ENCODE data around the gene SHCBP1L.

Gene SHCBP1L

DNA sequence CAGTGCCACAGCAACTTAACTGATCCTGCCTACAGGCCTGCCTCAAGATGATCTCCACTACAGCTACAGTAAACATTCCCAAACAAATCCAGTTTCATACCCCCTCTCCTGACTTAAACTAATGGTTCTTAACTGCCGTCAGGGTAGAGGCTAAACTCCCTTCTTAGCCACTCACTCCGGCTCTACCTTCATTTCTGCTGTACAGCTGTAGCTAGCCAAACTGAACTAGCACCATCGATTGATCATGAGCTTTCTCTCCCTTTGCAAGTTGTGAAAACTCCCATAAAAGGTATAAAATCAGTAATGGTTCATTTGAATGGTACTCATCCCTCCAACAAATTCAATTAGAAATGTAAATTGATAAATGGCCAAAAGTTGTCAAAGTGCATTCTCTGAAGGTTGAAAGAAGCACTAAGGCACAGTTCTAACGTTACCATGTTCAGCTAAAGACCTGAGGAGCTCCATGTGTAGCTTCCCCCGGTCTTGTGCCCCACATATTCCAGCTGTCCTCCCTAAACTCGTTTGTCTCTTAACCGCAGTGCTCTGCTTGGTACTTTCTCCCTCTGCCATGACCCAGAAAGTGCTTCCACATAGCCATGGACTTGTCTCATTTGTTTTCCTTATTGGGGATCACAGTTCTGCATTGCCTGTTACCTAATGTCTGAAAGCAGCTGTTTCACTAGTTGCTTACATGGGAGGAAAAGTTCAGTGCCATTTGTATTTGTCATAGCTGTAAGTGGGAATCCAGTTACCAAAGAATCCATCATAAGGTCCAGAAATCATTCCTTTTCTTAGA lies 64.0 kb downstream of the SHCBP1L start:
- no peak for DNase-seq

DNA sequence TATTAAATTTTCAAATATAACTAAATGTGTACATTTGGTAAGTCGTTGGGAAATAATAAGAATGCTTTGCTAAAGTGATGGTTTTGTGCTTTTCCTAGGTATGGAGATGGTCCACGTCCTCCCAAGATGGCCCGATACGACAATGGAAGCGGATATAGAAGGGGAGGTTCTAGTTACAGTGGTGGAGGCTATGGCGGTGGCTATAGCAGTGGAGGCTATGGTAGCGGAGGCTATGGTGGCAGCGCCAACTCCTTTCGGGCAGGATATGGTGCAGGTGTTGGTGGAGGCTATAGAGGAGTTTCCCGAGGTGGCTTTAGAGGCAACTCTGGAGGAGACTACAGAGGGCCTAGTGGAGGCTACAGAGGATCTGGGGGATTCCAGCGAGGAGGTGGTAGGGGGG lies 66.0 kb downstream of the SHCBP1L start:
- DNase-seq = no peak

DNA sequence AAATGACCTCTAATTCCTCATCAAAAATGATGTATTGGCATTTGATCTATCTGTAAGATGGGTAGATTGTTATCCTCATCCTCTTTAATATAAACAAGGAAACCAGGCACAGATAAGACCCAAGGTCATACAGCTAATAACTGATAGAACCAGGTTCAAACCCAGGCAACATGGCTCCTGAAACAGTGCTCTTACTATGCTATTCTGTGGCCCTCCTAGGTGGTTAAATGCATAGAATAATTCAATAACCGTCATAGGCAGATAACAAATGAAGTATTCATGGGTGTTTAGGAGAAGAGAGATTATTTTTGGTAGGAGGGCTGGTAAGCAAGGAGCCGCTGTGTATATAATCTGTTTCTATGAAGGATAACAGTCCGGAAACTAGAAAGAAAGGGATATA lies 67.4 kb downstream of the SHCBP1L start:
- DNase-seq = no peak

DNA sequence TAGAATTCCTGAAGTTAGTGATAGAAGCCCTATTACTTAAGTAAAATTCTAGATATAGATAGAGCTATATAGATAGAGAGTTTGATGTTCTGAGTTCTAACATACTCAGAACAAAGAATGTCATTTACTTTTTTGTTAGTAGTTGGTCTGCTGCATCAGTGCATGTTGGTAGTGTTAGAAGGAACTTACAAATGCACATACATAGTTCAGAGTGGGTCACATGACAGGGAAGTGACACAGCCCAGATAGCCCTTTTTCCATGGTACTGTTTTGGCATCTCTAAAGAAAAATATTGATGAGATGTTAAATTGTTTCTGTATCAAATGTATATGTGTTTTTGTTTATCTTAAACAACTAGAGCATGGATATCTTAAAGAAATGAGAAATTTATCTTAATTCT lies 68.1 kb downstream of the SHCBP1L start:
- DNase-seq = no peak

DNA sequence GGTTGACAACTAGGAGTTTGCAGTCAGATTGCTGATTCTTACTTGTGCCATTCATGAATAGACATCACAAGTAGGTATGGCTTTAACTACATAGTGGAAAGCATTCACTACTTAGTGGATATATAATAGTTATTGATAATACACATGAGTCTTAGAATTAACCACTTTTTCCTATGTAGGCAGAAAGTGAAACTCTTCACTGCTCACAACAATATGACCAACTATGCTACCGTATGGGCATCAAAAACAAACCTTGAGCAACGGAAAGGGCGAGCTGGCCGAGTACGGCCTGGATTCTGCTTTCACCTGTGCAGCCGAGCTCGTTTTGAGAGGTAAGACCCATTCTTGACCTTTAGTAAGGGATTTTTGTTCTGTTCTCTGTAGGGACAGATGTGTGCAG lies 75.1 kb downstream of the SHCBP1L start:
- DNase-seq = no peak

DNA sequence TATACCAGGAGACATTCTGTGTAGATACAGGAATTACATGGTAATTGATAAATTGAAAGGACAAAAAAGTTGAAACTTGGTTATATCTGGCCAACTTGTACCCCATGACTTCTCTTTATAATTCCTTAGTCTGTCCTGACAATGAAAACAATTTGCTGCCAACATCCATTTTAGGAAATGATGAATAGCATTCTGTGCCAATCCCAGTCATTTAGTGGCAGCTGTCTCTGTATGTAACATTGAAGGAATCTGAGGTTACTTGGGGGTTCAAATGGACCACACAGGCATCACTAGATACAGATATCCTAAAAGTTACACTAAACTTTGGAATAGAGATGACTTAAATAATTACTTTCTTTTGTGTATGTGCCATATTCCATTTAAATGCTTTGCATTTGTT lies 75.6 kb downstream of the SHCBP1L start:
- no peak for DNase-seq

DNA sequence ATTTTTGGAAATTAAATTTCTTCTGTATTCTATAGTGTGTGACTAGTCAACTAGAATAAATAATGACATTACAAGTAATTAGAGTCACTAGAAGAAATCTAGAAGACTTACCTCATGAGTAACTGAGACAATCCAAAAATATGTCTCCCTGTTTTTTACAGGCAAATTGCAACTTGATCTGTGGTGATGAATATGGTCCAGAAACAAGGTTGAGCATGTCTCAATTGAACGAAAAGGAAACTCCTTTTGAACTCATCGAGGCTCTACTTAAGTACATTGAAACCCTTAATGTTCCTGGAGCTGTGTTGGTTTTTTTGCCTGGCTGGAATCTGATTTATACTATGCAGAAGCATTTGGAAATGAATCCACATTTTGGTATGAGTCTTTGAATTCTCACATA lies 77.1 kb downstream of the SHCBP1L start:
- no peak for DNase-seq

DNA sequence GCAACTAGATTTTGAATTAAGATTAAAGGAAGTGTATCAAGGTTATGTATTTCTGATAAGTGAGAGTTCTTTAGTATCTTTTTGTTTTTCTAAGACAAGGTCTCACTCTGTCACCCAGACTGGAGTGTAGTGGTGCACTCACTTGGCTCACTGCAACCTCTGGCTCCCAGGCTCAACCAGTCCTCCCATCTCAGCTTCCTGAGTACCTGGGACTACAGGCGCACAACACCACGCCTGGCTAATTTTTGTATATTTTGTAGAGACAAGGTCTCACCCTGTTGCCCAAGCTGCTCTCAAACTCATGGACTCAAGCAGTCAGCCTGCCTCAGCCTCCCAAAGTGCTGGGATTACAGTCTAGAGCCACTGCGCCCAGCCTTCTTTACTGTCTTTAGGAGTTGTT lies 80.1 kb downstream of the SHCBP1L start:
- no peak for DNase-seq

DNA sequence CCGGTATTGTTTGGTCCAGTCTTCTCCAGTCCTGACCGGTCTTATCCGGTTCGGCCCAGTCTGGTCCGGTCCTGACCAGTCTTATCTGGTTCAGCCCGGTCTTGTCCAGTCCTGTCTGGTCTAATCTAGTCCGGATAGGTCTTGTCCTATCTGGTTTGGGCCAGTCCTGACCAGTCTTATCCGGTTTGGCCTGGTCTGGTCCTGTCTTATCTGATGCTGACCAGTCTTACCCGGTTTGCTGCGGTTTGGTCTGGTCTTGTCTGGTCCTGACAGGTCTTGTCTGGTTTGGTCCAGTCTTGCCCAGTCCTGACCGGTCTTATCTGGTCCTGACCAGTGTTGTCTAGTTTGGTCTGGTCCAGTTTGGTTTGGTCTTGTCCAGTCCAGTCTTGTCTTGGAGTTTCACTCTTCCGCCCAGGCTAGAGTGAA lies 83.7 kb downstream of the SHCBP1L start:
- DNase-seq = no peak

DNA sequence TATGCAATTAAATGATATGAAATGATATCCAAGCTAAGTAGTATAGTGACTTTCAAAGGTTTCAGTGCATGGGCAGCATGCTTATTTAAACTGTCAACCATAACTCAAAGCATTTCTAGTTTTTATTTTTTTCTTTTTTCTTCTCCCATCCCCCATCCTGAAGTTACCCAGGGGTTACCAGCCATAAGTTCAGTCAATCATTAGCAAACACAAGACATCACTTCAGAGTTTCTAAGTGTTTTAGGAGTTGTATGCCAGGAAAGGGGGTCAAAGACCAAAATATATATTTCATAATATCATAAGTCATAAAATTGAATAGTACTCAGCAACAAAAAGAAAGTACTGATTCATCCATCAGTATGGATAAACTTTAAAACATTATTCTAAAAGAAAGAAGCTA lies 85.1 kb downstream of the SHCBP1L start:
- no peak for DNase-seq

DNA sequence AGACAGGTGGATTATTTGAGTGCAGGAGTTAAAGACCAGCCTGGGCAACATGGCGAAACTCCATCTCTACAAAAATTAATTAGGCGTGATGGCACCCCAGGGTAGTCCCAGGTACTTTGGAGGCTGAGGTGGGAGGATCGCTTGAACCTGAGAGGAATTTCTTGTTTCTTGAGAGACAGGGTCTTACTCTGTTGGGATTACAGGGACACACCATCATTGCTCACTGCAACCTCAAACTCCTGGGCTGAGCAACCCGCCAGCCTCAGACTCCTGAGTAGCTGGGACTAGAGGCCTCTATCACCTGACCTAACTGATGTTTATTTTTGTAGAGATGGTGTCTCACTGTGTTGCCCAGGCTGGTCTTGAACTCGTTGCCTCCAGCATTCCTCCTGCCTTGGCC lies 89.0 kb downstream of the SHCBP1L start:
- no peak for DNase-seq

DNA sequence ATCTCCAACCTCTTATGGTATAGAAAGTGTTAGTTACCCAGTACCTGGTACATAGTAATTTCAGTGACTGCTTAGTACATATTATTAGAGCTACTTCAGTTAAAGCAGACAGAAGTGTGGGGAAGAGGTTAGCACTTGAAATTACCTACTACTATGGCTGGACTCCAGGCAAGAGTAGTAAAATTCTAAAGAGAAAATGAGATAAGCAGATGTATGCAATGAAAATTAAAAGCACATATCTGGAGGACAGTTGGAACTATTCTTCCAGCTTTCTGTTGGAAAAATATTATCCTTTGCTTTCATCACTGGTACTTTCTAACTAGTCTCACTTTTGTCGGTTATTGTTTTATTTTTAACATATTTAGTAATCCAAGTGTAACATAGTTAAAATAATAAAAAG lies 90.1 kb downstream of the SHCBP1L start:
- no peak for DNase-seq

DNA sequence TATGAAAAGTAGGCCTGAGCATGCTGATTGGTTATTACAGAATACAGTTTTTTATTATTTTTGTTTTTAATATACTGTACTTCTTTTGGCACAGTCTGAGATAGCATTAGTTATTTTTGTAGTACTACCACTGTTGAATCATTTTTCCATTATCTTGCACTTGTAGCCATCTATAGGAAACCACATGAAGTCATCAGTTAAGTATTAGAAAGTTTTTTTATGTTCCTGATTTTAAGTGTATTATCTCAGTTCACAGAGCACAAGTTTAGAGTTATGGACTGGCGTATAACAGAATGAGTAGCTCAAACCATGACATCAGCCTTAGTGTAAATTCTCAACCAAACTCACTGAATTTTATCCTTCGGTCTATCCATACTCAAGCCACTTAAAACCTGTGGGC lies 91.0 kb downstream of the SHCBP1L start:
- DNase-seq = no peak

DNA sequence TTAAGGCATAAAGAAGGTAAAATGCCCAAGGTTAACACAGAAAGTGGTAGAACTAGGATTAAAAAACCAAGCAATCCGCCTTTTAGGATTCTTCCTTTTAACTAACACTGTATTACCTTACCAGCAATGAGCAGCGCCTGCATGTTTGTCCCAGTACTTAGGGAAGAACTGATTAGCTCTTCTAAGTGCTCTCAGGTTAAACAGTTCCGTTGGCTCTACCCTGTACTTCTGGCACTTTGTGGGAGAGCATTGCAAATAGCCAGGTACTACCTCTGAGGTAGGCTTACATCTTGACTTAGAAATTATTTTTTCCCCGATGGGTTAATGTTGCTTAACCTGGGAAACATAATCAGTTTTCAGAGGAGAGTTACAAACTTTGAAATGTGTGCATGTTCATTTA lies 92.3 kb downstream of the SHCBP1L start:
- DNase-seq = no peak

DNA sequence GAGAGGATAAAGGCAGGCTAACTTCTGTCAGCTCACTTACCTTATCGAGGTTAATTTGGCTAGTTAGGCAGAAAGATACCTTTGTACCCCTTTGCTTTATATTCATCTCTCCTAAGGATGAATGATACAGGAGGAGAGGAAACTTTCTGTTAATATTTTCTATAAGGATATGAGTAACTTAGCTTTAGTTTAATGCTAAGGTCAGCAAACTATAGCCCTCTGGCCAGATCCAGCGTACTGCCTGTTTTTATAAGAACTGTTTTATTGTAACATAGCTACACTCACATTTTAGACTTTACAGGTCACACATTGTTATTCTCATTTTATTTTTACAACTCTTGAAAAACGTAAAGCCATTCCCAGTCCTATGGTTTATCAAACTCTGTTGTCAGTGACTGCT lies 95.8 kb downstream of the SHCBP1L start:
- no peak for DNase-seq

DNA sequence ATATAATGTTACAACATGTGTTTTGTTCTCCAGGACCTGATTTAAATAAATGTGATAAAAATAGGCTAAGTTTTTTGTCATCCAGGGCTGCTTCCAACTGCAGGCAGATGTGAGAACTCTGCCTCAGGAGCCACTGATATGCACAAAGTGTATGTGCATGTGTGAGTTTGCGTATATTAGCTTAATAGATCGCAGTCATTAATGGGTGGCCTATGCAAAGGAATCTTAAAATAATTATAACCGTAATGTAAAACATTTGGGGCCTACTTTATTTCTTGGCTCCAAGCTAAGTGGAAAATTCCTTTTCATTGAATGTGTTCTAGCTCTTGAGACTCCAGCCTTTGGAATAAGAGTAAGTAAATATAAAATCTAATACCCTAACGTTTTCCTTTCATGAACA lies 97.1 kb downstream of the SHCBP1L start:
- no peak for DNase-seq

DNA sequence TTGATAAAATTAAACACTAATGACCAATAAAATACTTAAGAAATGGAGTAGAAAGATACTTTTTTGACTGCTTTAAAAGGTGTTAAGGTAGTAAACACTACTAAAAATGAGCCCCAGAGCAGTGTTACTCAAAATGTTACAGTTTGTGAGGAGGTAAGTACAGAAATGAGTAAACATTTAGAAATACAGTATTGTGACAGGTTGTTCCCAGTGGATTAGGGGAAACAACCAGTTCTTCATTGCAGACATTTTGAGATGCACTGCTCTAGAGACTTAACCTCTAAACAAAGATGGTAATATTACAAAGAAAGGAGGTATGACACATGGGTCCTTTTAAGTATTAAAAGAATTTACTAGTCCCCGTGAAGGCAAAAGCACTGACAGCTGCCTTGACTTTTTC lies 101.1 kb downstream of the SHCBP1L start:
- DNase-seq = no peak

DNA sequence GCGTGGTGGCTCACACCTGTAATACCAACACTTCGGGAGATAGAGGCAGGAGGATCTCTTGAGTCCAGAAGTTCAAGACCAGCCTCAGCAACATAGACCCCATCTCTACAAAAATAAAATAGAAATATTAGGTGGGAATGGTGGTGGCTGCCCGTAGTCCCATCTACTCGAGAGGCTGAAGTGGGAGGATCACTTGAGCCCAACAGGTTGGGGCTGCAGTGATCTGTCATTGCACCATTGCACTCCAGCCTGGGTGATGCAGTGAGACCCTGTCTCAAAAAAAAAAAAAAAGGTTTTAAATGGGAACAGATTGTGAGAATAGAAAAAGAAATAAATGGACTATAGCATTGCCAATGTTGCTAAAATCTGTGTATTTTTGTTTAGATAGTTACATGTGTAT lies 102.6 kb downstream of the SHCBP1L start:
- no peak for DNase-seq

All from SHP77 (cell line).